CD4-positive, alpha-beta T cell (primary cell): ENCODE measurements around the gene LRP10. TPM values are rescaled to one million over a fixed set of nuclear protein-coding genes. Genes with fewer than 3 reads are reported as not detected.

Experiments
- ATAC-seq: fragments of 200-7000 bp; cut with Tn5 transposase; one replicate; pipeline ENCODE4 v1.10.0; 2022; ENCODE audit warnings: mild to moderate bottlenecking; ENCODE audit not compliant: poor library complexity
- CTCF ChIA-PET: fragments of 350-600 bp; sonication (Branson Sonifier 250); formaldehyde crosslinking; loops from one replicate; lab custom pipeline; 2021; ENCODE audit warnings: antibody characterized with exemption, inconsistent platforms; lab: Charles Lee
- POLR2A ChIA-PET: fragments of 350-600 bp; sonication (Branson Sonifier 250); formaldehyde crosslinking; loops from one replicate; lab custom pipeline; 2021; ENCODE audit warnings: antibody characterized with exemption, inconsistent platforms; lab: Charles Lee
- DNase-seq, 14 experiments: peaks; one replicate each; pipeline ENCODE4 v3.0.0-alpha.2; 2013 to 2020; ENCODE audit warnings: mixed read lengths in 2 of 14
- H3K27ac ChIP-seq, 2 donors: one replicate each; pipeline versions ENCODE4 v1.5.1 to v1.7.0; 2013; ENCODE audit warnings: low read length in 2 of 2, low read depth in 1 of 2, mild to moderate bottlenecking in 1 of 2
- H3K27me3 ChIP-seq, 2 experiments: 1 replicate in 1 of 2; 2 replicates in 1 of 2; pipeline versions ENCODE4 v1.6.1 to v1.7.0; 2013; ENCODE audit warnings: low read length in 2 of 2, control low read depth in 1 of 2, mild to moderate bottlenecking in 1 of 2, moderate library complexity in 1 of 2; ENCODE audit not compliant: insufficient read depth in 2 of 2, control insufficient read depth in 1 of 2
- H3K36me3 ChIP-seq: one replicate; pipeline ENCODE4 v1.6.1; 2013; ENCODE audit warnings: low read length, control low read depth; ENCODE audit not compliant: insufficient read depth
- H3K4me1 ChIP-seq: one replicate; pipeline ENCODE4 v1.6.1; 2013; ENCODE audit warnings: low read length, control low read depth; ENCODE audit not compliant: insufficient read depth
- H3K4me3 ChIP-seq: one replicate; pipeline ENCODE4 v1.5.1; 2013; ENCODE audit warnings: mild to moderate bottlenecking, low read length, moderate library complexity
- H3K9me3 ChIP-seq, 2 experiments: 1 replicate in 1 of 2; 2 replicates in 1 of 2; pipeline versions ENCODE4 v1.6.1 to v1.7.0; 2013; ENCODE audit warnings: low read length in 2 of 2, mild to moderate bottlenecking in 2 of 2, control low read depth in 1 of 2, moderate library complexity in 1 of 2; ENCODE audit not compliant: control insufficient read depth in 1 of 2, insufficient read depth in 1 of 2
- H3K27ac Mint-ChIP-seq: one replicate; pipeline ENCODE4 v1.8.0; 2020; ENCODE audit warnings: mixed read lengths
- H3K27me3 Mint-ChIP-seq: one replicate; pipeline ENCODE4 v1.8.0; 2021; ENCODE audit warnings: mixed read lengths
- H3K36me3 Mint-ChIP-seq: one replicate; pipeline ENCODE4 v1.8.0; 2021; ENCODE audit warnings: low read depth, mixed read lengths
- H3K4me1 Mint-ChIP-seq: one replicate; pipeline ENCODE4 v1.8.0; 2021; ENCODE audit warnings: low read depth, mixed read lengths
- H3K4me3 Mint-ChIP-seq: one replicate; pipeline ENCODE4 v1.8.0; 2020; ENCODE audit warnings: mild to moderate bottlenecking, mixed read lengths
- H3K9me3 Mint-ChIP-seq: one replicate; pipeline ENCODE4 v1.8.0; 2020; ENCODE audit warnings: mixed read lengths
- CTCF ChIP-seq: fragments of 200-600 bp; IDR thresholded peaks from one replicate; pipeline ENCODE4 v1.8.0; 2022; ENCODE audit warnings: antibody characterized with exemption, mild to moderate bottlenecking
- intact Hi-C, 2 experiments: fragments of 100-400 bp; cut with DNase I in 1 of 2; cut with micrococcal nuclease in 1 of 2; formaldehyde crosslinking; loops; one replicate each; pipeline versions ENCODE4 v1.15.1 to v1.9.0; 2023 to 2025; cut with DNase I, micrococcal nuclease
- total RNA-seq, 174 experiments: library from RNA in 2 of 174; stranded (reverse) in 2 of 174; gene quantifications; one replicate each; pipeline ENCODE4 v1.2.3 and lab custom pipeline; 2021 to 2026

The LRP10 gene
- total RNA-seq, 2 experiments from 2014 or later, result 52.4 to 54.6 TPM

DNA sequence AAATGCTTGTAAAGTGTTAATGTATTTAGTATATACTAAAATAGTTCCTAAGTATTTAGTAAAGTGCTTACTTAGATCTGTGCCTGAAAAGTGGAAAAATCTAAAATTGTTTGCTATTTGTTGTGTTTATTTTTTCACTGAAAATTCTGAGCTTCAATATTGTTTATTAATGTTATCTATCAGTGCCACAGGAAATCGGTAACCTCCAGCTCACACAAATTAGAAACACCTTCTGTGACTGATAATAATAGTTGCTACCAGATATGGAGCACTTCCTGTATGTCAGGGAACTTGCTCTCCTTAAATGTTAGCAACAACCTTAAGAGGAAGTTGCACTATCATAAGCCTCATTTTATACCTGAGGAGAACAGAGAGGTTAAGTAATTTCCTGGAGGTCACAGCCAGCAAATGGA lies 723 bp upstream of the LRP10 start:
- Histone ChIP-seq H3K9me3 (no peaks in the 10 kb centered on the region), H3K27me3 (no peaks in the 10 kb centered on the region), H3K4me3 (peak overlapping the region; percentile 94), H3K4me1 (peaks cover 58% of the 10 kb centered on the region), H3K27ac (peak overlapping the region; percentile 93 to 98), H3K36me3 (peaks cover 30% of the 10 kb centered on the region)
- DNase-seq, result peak in 1 of 14 experiments; percentile 90
- Mint-ChIP-seq H3K4me1 (peaks cover 40% of the 10 kb centered on the region), H3K36me3 (peaks cover 42% of the 10 kb centered on the region), H3K27ac (peak overlapping the region; percentile 87), H3K9me3 (no peaks in the 10 kb centered on the region), H3K27me3 (no peaks in the 10 kb centered on the region), H3K4me3 (peak overlapping the region; percentile 86)
- TF ChIP-seq CTCF, result no peak
- CTCF ChIA-PET, result interaction anchor here (0.8 to 5.3 kb wide), 8 partner anchors 14 to 301 kb away, joined by 3 to 67 read pairs (median 6); partner anchors contain the start of genes RBM23 and REM2
- ATAC-seq, result no peak
- intact Hi-C loops, result loop anchor here (1.0 to 2.0 kb wide), 3 partner anchors 16 to 58 kb away; partner anchors contain the start of genes RBM23 (in 2 of the 2) and PRMT5 (in 1 of the 2)
- POLR2A ChIA-PET, result interaction anchor here (0.8 to 4.0 kb wide), 23 partner anchors 9 to 1372 kb away, joined by 3 to 97 read pairs (median 8); partner anchors contain the start of genes ACIN1, C14orf119, DAD1 and MMP14

GRCh38 chr14:22872033-22872832 lies 693 bp downstream of the LRP10 start:
- H3K27me3 Mint-ChIP-seq, result no peaks in the 10 kb centered on the region
- H3K9me3 Mint-ChIP-seq, result no peaks in the 10 kb centered on the region
- Histone ChIP-seq H3K4me1 (peaks cover 62% of the 10 kb centered on the region), H3K9me3 (no peaks in the 10 kb centered on the region), H3K36me3 (peaks cover 44% of the 10 kb centered on the region), H3K27ac (peak overlapping the region; percentile 93 to 98), H3K27me3 (no peaks in the 10 kb centered on the region), H3K4me3 (peak overlapping the region; percentile 94)
- peaks cover 39% of the 10 kb centered on the region for H3K4me1 Mint-ChIP-seq
- H3K36me3 Mint-ChIP-seq, result peaks cover 57% of the 10 kb centered on the region
- TF ChIP-seq CTCF, result peak; percentile 93
- POLR2A ChIA-PET, result interaction anchor here (0.7 to 4.0 kb wide), 21 partner anchors 8 to 316 kb away, joined by 3 to 97 read pairs (median 5); partner anchors contain the start of genes ACIN1, AJUBA, C14orf119 and DAD1
- CTCF ChIA-PET, result interaction anchor here (0.5 to 5.3 kb wide), 21 partner anchors 12 to 949 kb away, joined by 3 to 67 read pairs (median 4); partner anchors contain the start of genes DAD1, PRMT5, RBM23 and REM2
- intact Hi-C loops, result loop anchor here (1.0 to 2.0 kb wide), 3 partner anchors 15 to 28 kb away; no protein-coding TSS in a partner anchor
- ATAC-seq, result peak; percentile 35
- peak overlapping the region; percentile 87 for H3K27ac Mint-ChIP-seq
- H3K4me3 Mint-ChIP-seq, result peak overlapping the region; percentile 93
- DNase-seq, result peak; percentile 51 to 84 (median 68)

DNA sequence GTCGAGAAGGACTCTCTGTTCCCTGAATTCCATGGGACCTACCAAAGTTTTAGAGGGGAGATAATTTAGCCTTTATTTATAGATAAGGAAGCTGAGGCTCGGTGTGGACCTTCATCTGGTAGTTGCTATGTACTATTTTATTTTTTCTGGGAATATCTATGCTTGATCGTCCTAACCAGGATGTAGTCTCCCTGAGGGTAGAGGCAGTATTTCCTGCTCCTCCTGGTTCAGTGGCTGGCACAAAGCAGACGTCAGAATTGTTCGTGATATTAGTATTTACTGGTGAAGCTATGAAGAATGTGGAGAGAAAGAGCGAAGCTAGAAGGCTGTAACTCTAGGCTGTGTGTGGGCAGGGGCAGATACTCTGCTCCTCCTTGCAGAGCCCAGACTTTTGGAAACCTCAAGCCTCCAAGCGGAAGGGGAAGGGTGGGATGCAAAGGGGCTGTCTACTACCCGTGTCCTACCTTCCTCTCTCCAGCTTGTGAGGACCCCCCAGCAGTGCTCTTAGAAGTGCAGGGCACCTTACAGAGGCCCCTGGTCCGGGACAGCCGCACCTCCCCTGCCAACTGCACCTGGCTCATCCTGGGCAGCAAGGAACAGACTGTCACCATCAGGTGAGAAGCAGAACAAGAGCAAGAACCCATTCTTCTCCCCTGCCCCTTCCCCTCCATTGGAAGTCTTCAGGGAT lies 1.4 kb downstream of the LRP10 start:
- Histone ChIP-seq H3K36me3 (peaks cover 52% of the 10 kb centered on the region), H3K27me3 (no peaks in the 10 kb centered on the region), H3K27ac (peak overlapping the region in 1 of 2 donors; percentile 93), H3K9me3 (no peaks in the 10 kb centered on the region), H3K4me1 (peaks cover 62% of the 10 kb centered on the region), H3K4me3 (peak overlapping the region; percentile 94)
- Mint-ChIP-seq H3K4me1 (peaks cover 39% of the 10 kb centered on the region), H3K27ac (peak overlapping the region; percentile 87), H3K27me3 (no peaks in the 10 kb centered on the region), H3K9me3 (no peaks in the 10 kb centered on the region), H3K36me3 (peaks cover 64% of the 10 kb centered on the region), H3K4me3 (peak overlapping the region; percentile 93)
- ChIA-PET CTCF (interaction anchor here (0.6 to 5.3 kb wide), 15 partner anchors 11 to 949 kb away, joined by 3 to 67 read pairs (median 4); partner anchors contain the start of genes DAD1, PRMT5, RBM23 and REM2), POLR2A (interaction anchor here (0.7 to 4.0 kb wide), 14 partner anchors 7 to 317 kb away, joined by 3 to 97 read pairs (median 4); partner anchors contain the start of genes AJUBA, MRPL52 and REM2)
- no peak for ATAC-seq
- no peak for DNase-seq
- intact Hi-C loops, result loop anchor here (1.0 to 2.0 kb wide), 3 partner anchors 14 to 27 kb away; no protein-coding TSS in a partner anchor
- TF ChIP-seq CTCF, result peak; percentile 53
